HT-29 (cell line): Measurements from ENCODE around the gene NEK2. TPM values are rescaled to one million over a fixed set of nuclear protein-coding genes. Genes with fewer than 3 reads are reported as not detected.
A peak's percentile ranks its signal among the peaks of the same experiment; 100 is the strongest.
"Not testable (repeated sequence)": the region's sequence is repeated elsewhere in the genome, so short reads cannot be mapped to it uniquely, and the experiment has no call there.

Experiments
- DNase-seq: peaks from one replicate; pipeline ENCODE4 v3.0.0-alpha.2; 2015; ENCODE audit warnings: low spot score
- total RNA-seq: library from RNA; depleted of rRNA; stranded (reverse); fragments of >200 nt; shearing (Covaris generic); gene quantifications from 2 replicates; pipeline ENCODE4 v1.2.3, GENCODE V29; 2014; rRNA removed

NEK2 gene
- total RNA-seq: 30.5 and 36.4 TPM in 2 replicates

DNA sequence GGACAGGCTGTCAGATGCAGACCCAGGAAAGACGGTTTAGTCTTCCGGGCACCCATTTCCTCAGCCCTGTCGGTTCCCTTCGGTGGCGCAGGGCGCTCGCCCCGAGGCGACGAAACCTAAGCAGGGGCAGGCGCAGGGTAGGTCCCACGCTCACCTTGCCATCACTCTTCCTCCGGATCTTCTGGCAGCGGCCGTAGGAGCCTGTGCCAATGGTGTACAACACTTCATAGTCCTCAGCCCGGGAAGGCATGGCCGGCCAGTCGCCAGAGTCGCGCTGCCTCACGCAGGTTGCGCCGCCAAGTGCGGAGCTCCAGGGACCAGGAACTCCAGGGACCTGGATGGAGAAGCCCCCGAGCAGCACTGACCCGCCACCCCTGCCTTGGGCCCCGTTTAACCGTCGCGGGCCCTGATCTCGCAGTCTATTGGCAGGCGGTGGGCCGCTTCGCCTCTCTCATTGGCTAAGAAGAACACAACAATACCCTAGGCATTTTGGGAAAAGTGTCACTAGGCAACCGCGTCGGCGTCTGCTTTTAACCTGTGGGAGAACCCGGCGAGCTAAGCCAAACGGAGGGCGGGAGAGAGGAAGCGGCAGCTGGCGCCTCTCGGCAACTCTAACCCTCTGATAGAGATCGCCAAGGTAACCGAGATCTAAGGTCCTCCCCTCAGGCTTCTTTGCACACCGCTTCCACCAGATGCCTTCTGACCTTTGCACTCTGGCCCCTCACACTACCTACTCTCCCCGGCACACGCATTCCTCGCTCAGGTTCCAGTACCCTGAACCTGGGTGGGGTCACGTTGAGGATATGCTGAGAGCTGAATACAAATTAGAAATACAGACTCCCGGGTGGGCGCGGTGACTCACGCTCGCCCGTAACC lies at the start of gene NEK2:
TSS of gene NEK2 (minus strand) at position 392 of the 876 bp plus-strand sequence. CDS start at position 250, 142 bp downstream.
- DNase-seq: peak; percentile 99

DNA sequence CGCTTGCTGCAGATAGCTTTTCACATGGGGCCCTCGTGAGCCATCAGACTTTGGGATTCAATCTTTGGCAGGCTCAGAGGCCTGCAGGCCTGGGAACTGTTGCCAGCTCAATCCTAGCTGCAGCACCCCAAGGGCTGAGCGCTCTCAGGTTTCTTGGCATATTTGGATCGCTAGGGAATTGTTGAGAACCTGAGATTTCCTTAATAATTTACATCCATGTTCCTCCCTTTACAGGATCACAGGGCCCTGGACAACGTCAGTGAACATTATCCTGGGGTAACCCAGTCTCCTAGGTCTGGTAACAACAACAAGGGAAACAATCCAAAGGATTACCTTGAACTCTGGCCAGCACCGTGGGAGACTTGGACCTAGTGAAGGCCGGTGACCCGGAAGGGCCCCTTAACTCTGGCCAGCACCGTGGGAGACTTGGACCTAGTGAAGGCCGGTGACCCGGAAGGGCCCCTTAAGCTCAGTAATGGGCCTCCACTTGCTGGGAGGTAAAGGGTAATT lies 49.3 kb upstream of the NEK2 start:
- DNase-seq: no peak

DNA sequence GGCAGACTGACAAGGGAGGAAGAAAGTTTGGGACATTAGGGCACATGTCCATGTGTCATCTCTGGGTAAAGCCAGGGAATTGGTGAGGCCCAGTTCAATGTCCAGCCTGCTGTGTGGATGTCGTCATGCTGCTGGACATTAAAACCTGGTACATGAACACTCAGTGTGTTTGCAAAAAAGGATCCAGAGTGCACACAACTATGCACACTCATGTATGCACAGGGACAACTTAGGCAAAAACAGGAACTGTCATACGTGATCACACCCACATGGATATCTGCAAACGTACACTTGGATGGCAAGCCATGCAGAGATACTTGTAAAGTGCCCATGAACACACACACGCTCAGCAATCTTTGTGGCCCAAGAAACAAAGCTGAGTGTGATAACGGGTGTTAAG lies 47.9 kb upstream of the NEK2 start:
- DNase-seq: no peak

DNA sequence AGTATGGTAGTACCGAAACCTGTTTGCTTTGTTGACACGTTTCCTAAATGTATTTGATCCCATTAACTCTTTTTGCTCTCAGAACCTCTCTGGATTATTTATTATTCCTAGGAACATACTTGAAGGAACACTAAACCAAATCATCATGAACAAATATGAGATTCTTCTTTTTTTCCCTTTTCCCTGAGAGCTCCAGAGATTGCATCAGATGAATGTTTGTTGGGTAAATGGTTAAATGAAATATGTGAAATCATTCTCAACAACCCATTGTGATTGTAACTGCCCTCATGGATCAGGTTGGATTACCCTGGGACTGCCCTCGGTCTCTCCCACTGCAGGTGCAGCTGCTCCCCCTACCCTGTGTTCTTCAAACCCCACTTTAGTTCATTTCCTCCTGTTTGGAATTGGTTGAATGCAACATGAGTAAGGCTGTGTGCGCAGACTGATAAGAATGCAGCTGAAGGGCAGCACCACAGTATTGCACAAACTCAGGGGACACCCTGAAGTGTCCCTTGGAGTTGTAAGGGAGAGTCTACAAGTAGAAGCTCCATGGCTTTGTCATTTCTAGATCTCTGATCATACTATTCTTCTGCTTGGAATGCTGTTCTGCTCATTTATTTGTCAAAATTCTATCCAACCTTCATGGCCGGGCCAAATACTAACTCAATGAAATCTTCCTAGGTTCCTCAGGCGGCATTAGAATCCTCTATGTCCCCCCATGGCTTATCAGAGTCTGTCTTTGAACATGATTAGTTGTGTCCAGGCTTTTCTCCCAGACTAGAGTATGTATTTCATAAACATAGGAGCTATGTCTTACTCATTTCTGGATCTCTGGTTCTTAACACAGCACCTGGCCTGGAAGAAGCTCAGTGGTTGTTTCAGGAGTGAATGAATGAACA lies 47.1 kb upstream of the NEK2 start:
- DNase-seq: no peak

DNA sequence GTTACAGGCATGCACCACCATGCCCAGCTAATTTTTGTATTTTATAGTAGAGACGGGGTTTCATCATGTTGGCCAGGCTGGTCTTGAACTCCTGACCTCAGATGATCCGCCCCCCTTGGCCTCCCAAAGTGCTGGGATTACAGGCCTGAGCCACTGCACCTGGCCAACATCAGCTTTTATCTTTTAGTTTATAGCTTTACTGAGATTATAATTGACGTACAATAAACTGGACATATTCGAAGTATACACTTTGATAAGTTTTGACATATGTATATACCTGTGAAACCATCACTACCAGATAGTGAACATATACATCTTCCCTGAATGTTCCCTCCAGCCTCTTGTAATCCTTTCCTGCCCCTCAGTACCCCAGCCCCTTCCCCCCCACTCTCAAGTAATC lies 41.1 kb upstream of the NEK2 start:
- DNase-seq: not testable (repeated sequence)

DNA sequence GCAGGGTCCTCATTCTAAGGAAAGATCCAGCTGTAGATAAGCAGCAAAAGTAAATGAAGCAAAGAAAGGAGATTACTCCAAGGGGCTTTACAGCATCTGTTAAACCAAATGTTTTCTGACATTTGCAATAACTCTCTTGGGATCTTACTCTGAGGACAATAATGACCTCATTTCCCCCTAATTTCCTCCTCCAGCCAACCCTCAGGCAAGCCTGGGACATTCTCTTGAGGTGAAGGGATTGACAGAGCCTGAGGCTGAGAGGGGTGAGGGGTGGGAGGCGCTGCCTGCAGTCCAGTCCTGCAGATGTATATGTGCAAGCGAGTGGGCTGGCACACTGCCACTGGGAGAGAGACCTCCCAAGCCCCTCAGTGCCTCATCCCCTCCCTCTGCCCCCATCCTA lies 40.5 kb upstream of the NEK2 start:
- no peak for DNase-seq

DNA sequence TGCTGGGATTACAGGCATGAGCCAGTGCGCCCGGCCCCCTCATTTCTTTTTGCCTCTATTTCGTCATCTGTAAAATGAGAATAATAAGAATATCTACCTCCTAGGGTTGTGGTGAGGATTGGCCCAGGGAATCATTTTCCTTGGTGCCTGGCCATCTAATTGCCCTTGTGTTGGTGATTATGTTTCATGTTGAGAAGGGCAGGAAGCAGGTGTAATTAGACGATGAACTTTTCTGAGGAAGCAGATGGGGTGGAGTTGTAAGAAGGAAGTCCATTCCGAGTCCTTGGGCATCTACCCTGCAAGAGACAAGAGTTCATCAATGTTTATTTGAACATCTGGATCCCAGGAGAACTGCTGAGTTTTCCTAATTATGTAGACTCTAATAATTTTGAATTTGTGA lies 38.7 kb upstream of the NEK2 start:
- DNase-seq: no peak

DNA sequence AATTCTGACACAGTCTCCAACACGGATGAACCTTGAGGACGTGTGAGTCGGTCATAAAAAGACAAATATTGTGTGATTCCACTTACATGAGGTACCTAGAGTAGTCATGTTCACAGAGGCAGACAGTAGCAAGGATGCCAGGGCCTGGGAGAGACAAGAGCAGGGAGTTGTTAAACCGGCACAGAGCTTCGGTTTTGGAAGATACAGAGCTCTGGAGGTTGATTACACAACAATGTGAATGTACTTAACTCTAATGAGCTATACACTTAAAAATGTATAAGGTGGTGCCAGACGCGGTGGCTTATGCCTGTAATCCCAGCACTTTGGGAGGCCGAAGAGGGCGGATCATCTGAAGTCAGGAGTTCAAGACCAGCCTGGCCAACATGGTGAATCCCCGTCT lies 37.8 kb upstream of the NEK2 start:
- no peak for DNase-seq

DNA sequence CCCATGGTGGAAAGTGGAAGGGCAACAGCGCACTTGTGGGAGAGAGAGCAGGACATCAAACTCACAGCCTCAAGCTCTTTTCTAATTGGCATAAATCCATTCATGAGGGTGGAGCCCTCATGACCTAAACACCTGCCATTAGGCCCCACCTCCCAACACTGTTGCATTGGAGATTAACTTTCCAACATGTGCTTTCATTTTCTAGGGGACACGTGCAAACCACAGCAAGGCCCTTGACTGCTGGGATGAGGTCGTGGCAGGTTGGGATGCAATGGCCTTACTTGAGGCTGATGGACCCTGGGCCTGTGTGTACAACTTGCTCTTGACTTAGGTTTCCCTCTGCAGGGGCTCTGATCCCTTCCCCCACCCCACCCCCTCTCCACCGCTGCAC lies 35.9 kb upstream of the NEK2 start:
- no peak for DNase-seq

DNA sequence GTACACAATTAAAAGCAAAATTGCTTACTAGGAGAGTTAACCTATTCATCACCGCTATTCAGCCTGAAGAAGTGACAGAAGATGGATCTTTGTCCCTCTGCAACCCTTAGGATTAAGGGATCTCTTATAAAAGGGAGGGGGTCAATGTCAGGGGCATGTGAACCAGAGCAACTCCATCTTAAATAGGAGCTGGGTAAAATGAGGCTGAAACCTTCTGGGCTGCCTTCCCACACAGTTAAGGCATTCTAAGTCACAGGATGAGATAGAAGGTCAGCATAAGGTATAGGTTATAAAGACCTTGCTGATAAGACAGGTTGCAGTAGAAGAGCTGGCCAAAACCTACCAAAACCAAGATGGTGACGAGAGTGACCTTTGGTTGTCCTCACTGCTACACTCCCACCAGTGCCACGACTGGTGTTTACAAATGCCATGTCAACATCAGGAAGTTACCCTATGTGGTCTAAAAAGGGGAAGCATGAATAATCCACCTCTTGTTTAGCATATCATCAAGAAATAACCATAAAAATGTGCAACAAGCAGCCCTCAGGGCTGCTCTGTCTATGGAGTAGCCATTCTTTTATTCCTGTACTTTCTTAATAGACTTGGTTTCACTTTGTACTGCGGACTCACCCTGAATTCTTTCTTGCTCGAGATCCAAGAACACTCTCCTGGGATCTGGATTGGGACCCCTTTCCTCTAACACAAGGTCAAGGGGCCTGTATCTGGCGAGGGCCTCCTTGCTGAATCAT lies 35.3 kb upstream of the NEK2 start:
- no peak for DNase-seq

DNA sequence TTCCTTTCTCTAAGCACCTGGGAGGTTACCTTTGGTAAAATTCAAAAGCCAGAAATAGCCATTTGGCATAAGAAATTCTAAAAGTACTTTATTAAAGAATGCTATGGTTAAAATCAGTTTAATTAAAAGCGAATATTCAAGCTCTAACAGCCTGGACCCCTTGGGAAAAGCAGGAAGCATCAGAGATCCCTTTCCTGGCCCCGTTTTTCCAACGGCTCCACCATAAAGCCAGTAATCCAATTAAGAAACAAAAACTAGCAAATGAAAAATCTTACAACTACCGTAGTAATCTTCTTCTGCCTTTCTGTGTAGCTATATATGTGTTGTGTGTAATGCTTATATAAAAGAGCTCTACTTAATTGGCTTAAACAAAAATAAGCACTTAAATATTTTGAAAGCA lies 33.5 kb upstream of the NEK2 start:
- DNase-seq: no peak

DNA sequence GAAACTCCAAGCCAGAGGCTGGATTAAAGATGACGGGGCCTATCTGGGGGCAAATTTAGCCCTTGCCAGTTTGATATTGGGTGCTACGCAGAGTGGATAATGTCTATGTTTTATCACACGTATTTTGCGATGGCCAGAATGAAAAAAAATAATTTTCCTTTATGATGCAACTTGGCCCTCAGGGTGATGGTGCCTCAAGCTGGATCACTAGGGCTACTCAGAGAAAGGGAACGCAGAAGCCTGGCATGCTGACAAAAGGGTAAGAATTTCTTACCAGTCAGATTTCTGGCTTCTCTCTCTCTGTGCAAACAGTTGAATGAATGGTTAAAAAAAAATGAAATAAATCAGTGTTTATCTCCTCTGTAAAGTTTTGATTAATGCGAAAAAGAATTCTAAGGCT lies 32.6 kb upstream of the NEK2 start:
- DNase-seq: no peak

DNA sequence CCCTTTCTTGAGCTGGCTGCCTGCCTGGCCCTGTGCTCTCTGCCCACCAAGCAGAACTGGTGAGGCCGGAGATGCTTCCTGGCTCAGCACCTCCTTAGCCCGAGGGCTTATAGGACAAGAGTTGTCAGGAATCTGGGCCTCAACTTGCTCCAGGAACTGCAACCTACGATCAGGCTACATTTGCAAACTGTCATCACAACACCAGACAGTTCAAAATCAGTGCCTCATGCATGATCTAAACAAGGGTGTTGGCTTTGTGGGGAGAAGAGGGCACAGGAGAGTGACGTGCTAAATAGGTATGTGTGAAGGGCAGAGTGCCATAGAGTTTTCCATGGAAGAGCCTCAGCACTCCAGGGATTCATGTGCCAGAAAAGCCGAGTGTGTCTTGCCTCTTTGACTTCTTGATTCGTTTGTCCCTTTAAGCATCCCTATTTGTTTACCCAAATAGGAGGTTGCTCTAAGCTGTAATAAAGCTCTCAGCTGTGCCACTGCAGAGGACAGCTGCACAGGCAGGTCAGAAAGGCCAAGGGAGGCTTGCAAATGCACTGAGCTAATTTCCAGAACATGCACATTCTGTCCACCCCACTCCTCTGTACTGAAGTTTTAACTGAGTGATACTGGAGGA lies 30.2 kb upstream of the NEK2 start:
- DNase-seq: no peak

DNA sequence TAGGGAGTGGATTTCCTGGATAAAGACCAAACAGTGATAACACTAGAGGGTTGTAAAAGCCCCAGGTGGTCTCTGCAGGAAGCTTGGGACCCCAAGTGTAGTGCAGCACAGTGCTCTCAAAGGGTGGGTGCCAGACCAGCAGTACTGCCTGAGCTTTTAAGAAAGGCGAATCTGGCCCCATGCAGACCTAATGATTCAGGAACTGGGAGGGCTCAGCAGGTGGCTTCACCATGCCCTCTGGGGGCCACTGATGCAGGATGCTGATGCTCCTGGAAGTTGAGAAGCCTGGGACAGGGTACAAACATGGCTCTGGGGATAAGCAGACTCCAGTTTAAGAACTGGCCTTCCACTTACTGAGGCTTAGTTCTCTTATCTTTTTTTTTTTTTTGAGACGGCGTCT lies 29.1 kb upstream of the NEK2 start:
- no peak for DNase-seq

DNA sequence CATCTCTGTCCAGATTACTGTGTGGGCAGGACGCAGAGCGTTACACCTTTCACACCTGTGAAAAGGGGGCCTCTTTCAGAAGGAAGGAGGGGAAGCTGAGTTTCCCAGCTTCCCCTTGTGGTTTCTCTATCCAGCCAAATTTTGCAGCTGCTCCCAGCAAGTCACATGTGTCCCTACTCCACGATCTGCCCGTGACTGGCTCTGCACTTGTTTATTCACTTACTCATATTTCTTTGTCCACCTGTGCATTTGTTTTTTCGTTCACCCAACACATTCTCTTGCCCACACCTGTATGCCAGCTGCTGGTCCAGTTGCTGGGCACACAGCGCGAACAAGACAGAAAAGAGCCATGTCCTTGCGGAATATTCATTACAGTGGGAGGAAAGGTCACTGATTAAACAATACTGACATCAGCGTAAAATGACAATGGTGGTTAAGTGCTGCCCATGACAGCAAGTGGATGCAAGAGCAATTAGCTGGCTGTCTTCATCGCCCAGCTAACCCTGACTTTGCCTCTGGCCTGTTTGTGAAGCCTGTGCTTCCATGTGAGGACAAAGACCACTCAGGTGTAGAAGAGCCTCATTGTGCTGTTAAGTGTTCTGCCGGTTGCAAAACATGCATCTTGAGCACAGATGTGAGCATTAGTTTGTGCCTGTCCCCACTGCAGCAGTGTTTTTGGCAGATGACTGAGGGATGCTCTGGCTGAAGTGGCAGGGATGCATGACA lies 28.6 kb upstream of the NEK2 start:
- DNase-seq: no peak

DNA sequence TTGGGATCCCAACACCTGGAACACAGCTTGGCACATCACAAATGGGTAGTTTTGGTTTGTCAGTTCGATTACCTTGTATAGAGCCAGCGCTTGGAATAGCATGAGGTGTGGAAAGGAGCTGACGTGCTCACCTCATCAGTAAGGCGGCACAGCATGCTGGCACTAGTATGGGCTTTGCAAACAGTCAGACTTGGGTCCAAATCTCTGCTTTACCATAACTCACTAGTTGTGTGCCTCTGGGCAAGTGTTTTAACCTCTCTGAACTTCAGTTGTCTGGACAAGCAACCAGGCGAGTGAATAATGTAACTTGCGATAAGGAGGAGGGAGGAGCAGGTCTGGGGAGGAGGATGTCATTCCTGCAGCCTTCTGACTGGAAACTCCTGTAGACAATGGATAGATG lies 26.3 kb upstream of the NEK2 start:
- no peak for DNase-seq

DNA sequence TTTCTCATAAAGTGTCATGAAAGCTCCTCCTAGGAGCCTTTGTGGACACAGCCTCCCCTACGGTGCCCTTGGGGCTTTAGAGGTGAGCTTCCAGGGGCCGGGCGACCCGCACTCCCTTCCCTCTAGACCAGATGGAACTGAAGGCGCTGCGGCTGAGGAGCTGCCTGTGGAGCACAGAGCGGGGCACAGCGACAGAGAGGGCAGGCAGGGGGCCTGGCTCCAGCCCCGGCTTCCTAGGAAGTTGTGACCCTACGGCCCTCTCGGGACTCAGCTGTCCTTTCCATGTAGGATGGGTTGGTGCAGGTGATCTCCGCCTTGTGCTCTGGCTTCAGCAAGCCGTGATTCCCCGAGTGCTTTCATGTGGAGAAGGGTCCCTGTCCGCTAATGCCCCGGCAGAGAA lies 23.6 kb upstream of the NEK2 start:
- DNase-seq: no peak

DNA sequence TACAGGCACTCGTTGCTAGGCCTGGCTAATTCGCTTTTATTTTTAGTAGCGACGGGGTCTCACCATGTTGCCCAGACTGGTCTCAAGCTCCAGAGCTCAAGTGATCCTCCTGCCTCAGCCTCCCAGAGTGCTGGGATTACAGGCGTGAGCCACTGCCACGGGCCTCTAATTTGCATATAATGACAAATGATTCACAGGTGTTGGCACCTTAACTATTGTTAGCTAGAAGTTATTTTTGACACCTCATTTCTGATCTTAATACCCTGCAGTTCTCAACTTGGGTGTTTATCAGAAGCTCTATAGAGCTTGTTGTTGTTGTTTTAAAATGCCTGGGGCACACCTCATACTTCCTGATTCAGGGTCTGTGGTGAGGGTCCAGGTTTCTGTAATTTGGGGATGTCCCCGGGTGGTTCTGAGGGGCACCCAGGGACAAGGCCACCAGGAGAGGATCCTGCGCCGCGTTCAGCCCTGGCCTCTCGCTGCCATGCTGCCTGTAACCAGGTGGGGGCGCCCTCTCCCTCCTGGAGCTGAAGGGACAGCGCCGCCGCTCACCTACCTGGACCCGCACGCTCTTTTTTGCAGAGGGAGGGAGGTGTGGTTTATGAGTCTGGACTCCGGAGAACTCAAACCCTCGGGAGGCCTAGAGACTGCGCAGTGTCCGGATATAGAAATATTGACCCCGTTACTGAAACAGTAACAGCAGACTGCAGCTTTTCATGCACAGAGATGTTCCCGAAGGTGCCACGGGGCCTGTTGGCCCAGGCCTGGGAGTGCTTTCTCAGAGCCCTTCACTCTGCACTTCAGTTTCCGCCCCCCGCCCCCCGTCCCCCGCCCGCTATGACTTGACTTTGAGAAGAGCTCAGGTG lies 23.0 kb upstream of the NEK2 start:
- DNase-seq: peak; percentile 76

DNA sequence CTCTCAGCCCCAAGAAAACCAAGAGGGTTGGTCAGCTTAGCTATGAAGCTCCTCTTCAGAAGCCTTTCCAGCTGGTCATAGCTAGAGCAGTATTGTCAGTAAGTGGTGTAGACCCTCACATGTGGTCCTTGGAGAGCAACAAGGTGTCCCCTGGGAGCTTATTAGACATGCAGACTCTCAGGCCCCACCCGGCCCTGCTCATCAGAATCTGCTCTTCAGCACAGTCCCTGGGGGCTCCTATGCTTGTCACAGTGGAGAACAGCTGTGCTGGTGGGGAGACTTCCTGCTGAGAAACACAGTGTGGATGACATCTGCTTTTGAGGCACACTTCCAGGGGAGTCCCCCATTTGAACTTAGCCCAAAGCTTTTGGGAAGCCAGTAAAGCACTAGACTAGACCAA lies 21.9 kb upstream of the NEK2 start:
- DNase-seq: no peak
